H1 (cell line): ENCODE measurements around the gene PPFIA4. TPM values are rescaled to one million over a fixed set of nuclear protein-coding genes. Genes with fewer than 3 reads are reported as not detected.

Experiments used
- CTCF ChIA-PET: fragments of 300-600 bp; sonication (Branson Sonifier 250); formaldehyde crosslinking; loops from one replicate; lab custom pipeline; 2021; ENCODE audit not compliant: partially characterized antibody; lab: Charles Lee
- POLR2A ChIA-PET: fragments of 300-600 bp; sonication (Branson Sonifier 250); formaldehyde crosslinking; loops from one replicate; lab custom pipeline; 2021; ENCODE audit warnings: inconsistent platforms; ENCODE audit not compliant: partially characterized antibody; lab: Charles Lee
- DNase-seq, 2 experiments: peaks; one replicate each; pipeline versions ENCODE4 v3.0.0 to v3.0.0-alpha.2; 2010 to 2022; ENCODE audit warnings: low spot score in 2 of 2, low read depth in 1 of 2, mixed read lengths in 1 of 2
- FAIRE-seq: peaks from 2 replicates; lab custom pipeline; 2011; peaks lifted over from hg19 to GRCh38; lab: Jason Lieb, UNC
- H2AFZ ChIP-seq: 2 replicates; pipeline ENCODE4 v1.8.1; 2012; ENCODE audit warnings: low read length, inconsistent platforms
- H2AK5ac ChIP-seq: 2 replicates; pipeline ENCODE4 v1.6.1; 2013; ENCODE audit warnings: low read depth, low read length
- H2BK120ac ChIP-seq: replicated peaks from 2 replicates; pipeline ENCODE3; 2013; ENCODE audit warnings: low read depth, low read length, inconsistent platforms
- H2BK12ac ChIP-seq: 2 replicates; pipeline ENCODE4 v1.6.1; 2013; ENCODE audit warnings: low read depth, low read length
- H2BK15ac ChIP-seq: 2 replicates; pipeline ENCODE4 v1.6.1; 2013; ENCODE audit warnings: low read length
- H2BK20ac ChIP-seq: 2 replicates; pipeline ENCODE4 v1.6.1; 2013; ENCODE audit warnings: low read length
- H2BK5ac ChIP-seq: 2 replicates; pipeline ENCODE4 v1.6.1; 2013; ENCODE audit warnings: low read depth, low read length
- H3K14ac ChIP-seq: 2 replicates; pipeline ENCODE4 v1.6.1; 2013; ENCODE audit warnings: inconsistent platforms; ENCODE audit not compliant: insufficient read length
- H3K18ac ChIP-seq: 2 replicates; pipeline ENCODE4 v1.6.1; 2013; ENCODE audit warnings: low read length; ENCODE audit errors: extremely low read depth
- H3K23ac ChIP-seq: 2 replicates; pipeline ENCODE4 v1.6.1; 2013; ENCODE audit warnings: inconsistent platforms; ENCODE audit not compliant: insufficient read length
- H3K23me2 ChIP-seq: 2 replicates; pipeline ENCODE4 v1.6.1; 2013; ENCODE audit warnings: low read depth, low read length
- H3K27ac ChIP-seq: 2 replicates; pipeline ENCODE4 v1.6.1; 2011; ENCODE audit warnings: low read depth, low read length, inconsistent platforms
- H3K27me3 ChIP-seq, 4 experiments: replicated peaks in 1 of 4; 1 replicate in 1 of 4; 2 replicates in 3 of 4; pipeline versions ENCODE4 v1.6.1 to v1.8.1; 2011 to 2013; ENCODE audit warnings: low read length in 3 of 4, mild to moderate bottlenecking in 3 of 4, inconsistent platforms in 2 of 4, mixed read lengths in 2 of 4, moderate library complexity in 1 of 4; ENCODE audit not compliant: control insufficient read depth in 3 of 4, insufficient read depth in 3 of 4; ENCODE audit errors: extremely low read depth in 1 of 4
- H3K36me3 ChIP-seq, 4 experiments: 2 replicates each; pipeline versions ENCODE4 v1.6.1 to v1.8.1; 2011 to 2013; ENCODE audit warnings: mild to moderate bottlenecking in 4 of 4, low read length in 3 of 4, moderate library complexity in 2 of 4, control low read depth in 1 of 4, inconsistent platforms in 1 of 4; ENCODE audit not compliant: insufficient read depth in 4 of 4, control insufficient read depth in 2 of 4
- H3K4ac ChIP-seq: replicated peaks from 2 replicates; pipeline ENCODE3; 2013; ENCODE audit warnings: low read length, low read depth, mixed read lengths, inconsistent platforms; ENCODE audit not compliant: insufficient read length
- H3K4me1 ChIP-seq, 4 experiments: replicated peaks in 1 of 4; 1 replicate in 1 of 4; 2 replicates in 3 of 4; pipeline versions ENCODE4 v1.6.1 to v1.8.1; 2011 to 2013; ENCODE audit warnings: low read length in 3 of 4, inconsistent platforms in 2 of 4, mixed read lengths in 1 of 4; ENCODE audit not compliant: insufficient read depth in 4 of 4, control insufficient read depth in 3 of 4
- H3K4me2 ChIP-seq, 2 experiments: 2 replicates each; pipeline versions ENCODE4 v1.6.1 to v1.8.1; 2011 to 2013; ENCODE audit warnings: low read depth in 2 of 2, low read length in 2 of 2, control low read depth in 1 of 2, inconsistent platforms in 1 of 2, mild to moderate bottlenecking in 1 of 2; ENCODE audit not compliant: insufficient read depth in 1 of 2
- H3K4me3 ChIP-seq, 4 experiments: fragments of 200-600, 300-600 bp in 1 of 4; sonication (generic), shearing (Covaris generic), sonication (Bioruptor Twin) in 1 of 4; 2 replicates each; pipeline versions ENCODE4 v1.5.1 to v1.8.1; 2011 to 2016; ENCODE audit warnings: low read length in 4 of 4, low read depth in 3 of 4, control low read depth in 2 of 4, inconsistent platforms in 2 of 4, mild to moderate bottlenecking in 2 of 4, mixed read lengths in 1 of 4, moderate library complexity in 1 of 4; ENCODE audit not compliant: insufficient read depth in 2 of 4; ENCODE audit errors: extremely low read depth in 1 of 4
- H3K56ac ChIP-seq: replicated peaks from 2 replicates; pipeline ENCODE3; 2013; ENCODE audit warnings: low read depth, mild to moderate bottlenecking, mixed read lengths, low read length, inconsistent platforms; ENCODE audit not compliant: insufficient read length
- H3K79me1 ChIP-seq: 2 replicates; pipeline ENCODE4 v1.6.1; 2013; ENCODE audit warnings: low read depth, low read length, control low read depth
- H3K79me2 ChIP-seq, 2 experiments: 2 replicates each; pipeline versions ENCODE4 v1.6.1 to v1.8.1; 2012 to 2013; ENCODE audit warnings: low read length in 2 of 2, mild to moderate bottlenecking in 2 of 2, inconsistent platforms in 1 of 2; ENCODE audit not compliant: insufficient read depth in 2 of 2, control insufficient read depth in 1 of 2
- H3K9ac ChIP-seq, 4 experiments: replicated peaks in 1 of 4; 1 replicate in 1 of 4; 2 replicates in 3 of 4; pipeline versions ENCODE4 v1.6.1 to v1.8.1; 2011 to 2013; ENCODE audit warnings: low read depth in 3 of 4, low read length in 3 of 4, control low read depth in 2 of 4, mild to moderate bottlenecking in 2 of 4, moderate library complexity in 2 of 4, inconsistent platforms in 1 of 4; ENCODE audit errors: extremely low read depth in 1 of 4
- H3K9me3 ChIP-seq, 2 experiments: 2 replicates each; pipeline versions ENCODE4 v1.6.1 to v1.8.1; 2012 to 2013; ENCODE audit warnings: mild to moderate bottlenecking in 2 of 2, moderate library complexity in 2 of 2, control low read depth in 1 of 2, inconsistent platforms in 1 of 2, low read depth in 1 of 2, low read length in 1 of 2, mixed read lengths in 1 of 2; ENCODE audit not compliant: insufficient read depth in 2 of 2
- H4K20me1 ChIP-seq, 2 experiments: replicated peaks in 1 of 2; 2 replicates each; pipeline versions ENCODE3 to v1.8.1; 2011 to 2013; ENCODE audit warnings: inconsistent platforms in 2 of 2, low read length in 2 of 2, mild to moderate bottlenecking in 1 of 2; ENCODE audit not compliant: insufficient read depth in 2 of 2, control insufficient read depth in 1 of 2
- H4K5ac ChIP-seq: 2 replicates; pipeline ENCODE4 v1.6.1; 2013; ENCODE audit warnings: low read length, low read depth, mixed read lengths, inconsistent platforms; ENCODE audit not compliant: insufficient read length
- H4K8ac ChIP-seq: 2 replicates; pipeline ENCODE4 v1.8.0; 2013; ENCODE audit warnings: mild to moderate bottlenecking, moderate library complexity, low read length, inconsistent platforms; ENCODE audit not compliant: insufficient read depth; ENCODE audit errors: extremely low read depth
- H4K91ac ChIP-seq: replicated peaks from 2 replicates; pipeline ENCODE3; 2013; ENCODE audit warnings: low read length, mixed read lengths, inconsistent platforms; ENCODE audit not compliant: insufficient read length
- ATF2 ChIP-seq: IDR thresholded peaks from 2 replicates; pipeline ENCODE4 v1.6.1; 2012; ENCODE audit warnings: low read length, inconsistent platforms
- CREB1 ChIP-seq: IDR thresholded peaks from 2 replicates; pipeline ENCODE4 v1.6.1; 2012; ENCODE audit warnings: inconsistent platforms
- SP2 ChIP-seq: IDR thresholded peaks from 2 replicates; pipeline ENCODE4 v1.6.1; 2012; ENCODE audit warnings: mild to moderate bottlenecking, low read length, inconsistent platforms
- USF2 ChIP-seq: IDR thresholded peaks from 2 replicates; pipeline ENCODE4 v1.6.1; 2011; ENCODE audit warnings: low read length, improper control_type of control experiment
- WGBS, 2 experiments: shearing (Covaris generic) in 1 of 2; methylation state at CpG; one replicate each; pipeline versions ENCODE4 v1.1.6 to v1.1.7; 2013 to 2015; ENCODE audit warnings: low lambda C conversion rate in 2 of 2, mixed read lengths in 2 of 2, inconsistent platforms in 1 of 2, low coverage in 1 of 2, missing lambda C conversion rate in 1 of 2; ENCODE audit not compliant: insufficient replicate concordance in 2 of 2, insufficient coverage in 1 of 2, insufficient read length in 1 of 2; ENCODE audit errors: extremely low coverage in 1 of 2, missing lambda C conversion rate in 1 of 2; 5-methylcytosine and 5-hydroxymethylcytosine counted together
- polyA plus RNA-seq, 7 experiments: library from polyadenylated mRNA; depleted of rRNA in 3 of 7; stranded (reverse) in 5 of 7; unstranded in 2 of 7; fragments of >200 nt in 5 of 7; fragments of 200-250 nt in 2 of 7; gene quantifications; 1 replicate in 5 of 7; 2 replicates in 1 of 7; 4 replicates in 1 of 7; pipeline versions ENCODE4 v1.2.1 to v1.2.3, GENCODE V29; 2011 to 2013; ENCODE audit warnings: missing spikeins in 2 of 7, mixed read lengths in 2 of 7
- total RNA-seq: library from RNA; stranded (reverse); fragmentation: NEBNext Ultra II Directional; extraction: Animal tissue kit (Norgen Biotek cat#: 25700); gene quantifications from 2 replicates; pipeline ENCODE4 v1.2.1, GENCODE V29; 2021

Gene PPFIA4
- total and polyA plus RNA-seq, 2 of the 8 experiments (the other 6 are each of a cell fraction or from before 2014, with no cell fraction given): 9.0 to 9.9 TPM

DNA sequence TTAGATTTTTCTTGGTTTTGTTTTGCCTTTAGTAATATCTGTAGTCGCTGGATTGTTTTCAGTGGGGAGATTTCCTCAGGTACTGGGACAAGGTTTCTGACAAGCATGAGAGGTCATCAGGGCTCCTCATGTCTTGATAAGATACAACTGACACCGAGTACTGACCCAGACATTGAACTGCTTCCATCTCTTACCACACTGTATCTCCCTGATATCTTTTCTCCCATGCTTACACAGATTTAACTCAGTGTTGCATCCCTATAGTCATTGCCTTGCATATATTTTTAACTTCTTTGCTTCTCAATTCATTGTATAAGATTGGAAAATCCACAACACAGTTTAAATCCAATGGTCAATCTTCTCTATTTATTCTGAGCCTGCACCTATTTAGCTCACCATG lies 46.8 kb upstream of the PPFIA4 start:
- Histone ChIP-seq H2BK20ac (no peak overlapping the region), H4K5ac (no peak overlapping the region), H3K27me3 (no peaks in the 10 kb centered on the region), H3K79me1 (no peaks in the 10 kb centered on the region), H2AK5ac (no peak overlapping the region), H4K20me1 (no peaks in the 10 kb centered on the region), H3K56ac (no peak overlapping the region), H3K36me3 (no peaks in the 10 kb centered on the region), H4K8ac (no peak overlapping the region), H3K4me1 (no peaks in the 10 kb centered on the region; a peak in 1 of 7 replicates), H2AFZ (no peak overlapping the region), H2BK15ac (no peak overlapping the region), H3K23me2 (no peaks in the 10 kb centered on the region), H2BK5ac (no peak overlapping the region), H3K14ac (no peak overlapping the region), H3K4ac (no peak overlapping the region), H3K9me3 (no peaks in the 10 kb centered on the region), H2BK12ac (no peak overlapping the region), H3K27ac (no peak overlapping the region), H3K9ac (no peak overlapping the region), H4K91ac (no peak overlapping the region), H3K23ac (no peak overlapping the region), H2BK120ac (no peak overlapping the region), H3K4me3 (no peak overlapping the region), H3K18ac (no peak overlapping the region), H3K4me2 (no peak overlapping the region), H3K79me2 (no peaks in the 10 kb centered on the region)
- FAIRE-seq (no peak), DNase-seq (no peak)
- 92% methylated on average over 2 of the region's 2 CpGs; no CpG with 5 or more reads in 1 of the 2 experiments for WGBS, 2 experiments
- CTCF ChIA-PET: interaction anchor here (0.9 to 1.3 kb wide), 3 partner anchors 9 to 20 kb away, joined by 3 to 7 read pairs (median 3); no protein-coding TSS in a partner anchor
- POLR2A ChIA-PET: interaction anchor here (0.8 to 1.1 kb wide), 2 partner anchors 13 to 28 kb away, joined by 3 to 4 read pairs; partner anchors contain the start of gene TMEM183A
- TF ChIP-seq USF2: no peak
- TF ChIP-seq ATF2: no peak
- no peak for TF ChIP-seq SP2
- TF ChIP-seq CREB1: no peak
